ENCODE measurements around the gene ACOT4.
"Not testable (repeated sequence)": the region's sequence is repeated elsewhere in the genome, so short reads cannot be mapped to it uniquely, and the experiment has no call there.

Gene ACOT4, protein sequence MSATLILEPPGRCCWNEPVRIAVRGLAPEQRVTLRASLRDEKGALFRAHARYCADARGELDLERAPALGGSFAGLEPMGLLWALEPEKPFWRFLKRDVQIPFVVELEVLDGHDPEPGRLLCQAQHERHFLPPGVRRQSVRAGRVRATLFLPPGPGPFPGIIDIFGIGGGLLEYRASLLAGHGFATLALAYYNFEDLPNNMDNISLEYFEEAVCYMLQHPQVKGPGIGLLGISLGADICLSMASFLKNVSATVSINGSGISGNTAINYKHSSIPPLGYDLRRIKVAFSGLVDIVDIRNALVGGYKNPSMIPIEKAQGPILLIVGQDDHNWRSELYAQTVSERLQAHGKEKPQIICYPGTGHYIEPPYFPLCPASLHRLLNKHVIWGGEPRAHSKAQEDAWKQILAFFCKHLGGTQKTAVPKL

DNA sequence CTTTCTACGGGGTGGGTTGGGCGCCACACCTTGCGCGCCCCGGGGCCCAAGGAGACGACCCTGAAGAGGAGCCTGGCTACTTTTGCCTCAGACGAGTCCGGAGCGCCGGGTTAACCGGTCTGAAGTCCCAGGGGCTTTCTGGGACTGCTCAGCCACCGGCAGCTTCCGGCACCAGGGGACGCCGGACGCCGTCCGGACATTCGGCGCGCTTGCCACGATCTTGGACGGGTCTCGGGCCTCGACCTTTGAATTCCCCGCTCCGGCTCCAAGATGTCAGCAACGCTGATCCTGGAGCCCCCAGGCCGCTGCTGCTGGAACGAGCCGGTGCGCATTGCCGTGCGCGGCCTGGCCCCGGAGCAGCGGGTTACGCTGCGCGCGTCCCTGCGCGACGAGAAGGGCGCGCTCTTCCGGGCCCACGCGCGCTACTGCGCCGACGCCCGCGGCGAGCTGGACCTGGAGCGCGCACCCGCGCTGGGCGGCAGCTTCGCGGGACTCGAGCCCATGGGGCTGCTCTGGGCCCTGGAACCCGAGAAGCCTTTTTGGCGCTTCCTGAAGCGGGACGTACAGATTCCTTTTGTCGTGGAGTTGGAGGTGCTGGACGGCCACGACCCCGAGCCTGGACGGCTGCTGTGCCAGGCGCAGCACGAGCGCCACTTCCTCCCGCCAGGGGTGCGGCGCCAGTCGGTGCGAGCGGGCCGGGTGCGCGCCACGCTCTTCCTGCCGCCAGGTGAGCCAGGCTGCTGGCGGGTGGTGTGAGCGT, at the start of gene ACOT4:
TSS of gene ACOT4 (plus strand) at position 184 of the 760 bp plus-strand sequence. CDS start at position 271, 87 bp downstream.
- DNase-seq: peak; percentile 20

DNA sequence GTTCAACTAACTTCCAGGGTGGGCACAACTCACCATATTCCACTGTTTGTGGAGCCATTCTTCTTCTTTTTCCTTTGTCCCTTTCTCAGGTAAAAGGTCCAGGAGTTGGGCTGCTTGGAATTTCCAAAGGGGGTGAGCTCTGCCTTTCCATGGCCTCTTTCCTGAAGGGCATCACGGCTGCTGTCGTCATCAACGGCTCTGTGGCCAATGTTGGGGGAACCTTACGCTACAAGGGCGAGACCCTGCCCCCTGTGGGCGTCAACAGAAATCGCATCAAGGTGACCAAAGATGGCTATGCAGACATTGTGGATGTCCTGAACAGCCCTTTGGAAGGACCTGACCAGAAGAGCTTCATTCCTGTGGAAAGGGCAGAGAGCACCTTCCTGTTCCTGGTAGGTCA, 48.7 kb upstream of the ACOT4 start:
- not testable (repeated sequence) for DNase-seq

DNA sequence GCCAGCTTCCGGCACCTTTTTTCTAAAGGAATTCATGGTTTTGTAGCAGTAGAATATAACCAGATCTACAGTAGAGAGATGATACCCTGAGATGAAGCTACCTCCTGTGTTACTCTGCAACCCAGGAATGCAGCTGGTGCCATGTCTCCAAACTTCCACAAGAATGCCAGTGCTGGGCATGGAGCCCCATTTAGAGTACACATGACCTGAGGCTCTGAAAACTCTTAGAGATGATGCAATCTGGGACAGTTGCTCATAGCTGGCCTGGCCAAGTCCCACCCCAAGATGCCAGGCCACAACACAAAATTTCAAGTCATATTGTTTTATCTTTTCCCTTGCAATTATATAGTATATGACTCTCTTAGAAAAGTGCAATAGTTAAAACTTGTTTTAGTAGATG, 46.3 kb upstream of the ACOT4 start:
- DNase-seq: not testable (repeated sequence)

DNA sequence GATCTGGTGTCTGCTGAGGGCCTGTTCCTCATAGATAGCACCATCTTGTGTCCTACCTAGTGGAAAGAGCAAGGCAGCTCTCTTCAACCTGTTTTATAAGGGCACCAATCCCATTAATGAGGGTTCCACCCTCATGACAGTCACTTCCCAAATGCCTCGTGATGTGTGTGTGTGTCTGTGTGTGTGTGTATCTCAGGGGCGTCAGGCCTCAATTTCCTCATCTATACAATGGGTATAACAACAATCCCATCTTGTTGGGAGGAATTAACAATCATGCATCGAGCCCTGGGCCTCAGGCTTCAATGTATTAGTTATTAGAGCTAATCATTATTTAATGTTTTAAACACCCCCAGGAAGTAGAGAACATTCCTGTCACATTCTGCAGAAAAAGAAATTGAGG, 42.6 kb upstream of the ACOT4 start:
- not testable (repeated sequence) for DNase-seq

- not testable (repeated sequence) for DNase-seq
Measured at GRCh38 chr14:73549889-73550524, 41.7 kb upstream of the ACOT4 start.

DNA sequence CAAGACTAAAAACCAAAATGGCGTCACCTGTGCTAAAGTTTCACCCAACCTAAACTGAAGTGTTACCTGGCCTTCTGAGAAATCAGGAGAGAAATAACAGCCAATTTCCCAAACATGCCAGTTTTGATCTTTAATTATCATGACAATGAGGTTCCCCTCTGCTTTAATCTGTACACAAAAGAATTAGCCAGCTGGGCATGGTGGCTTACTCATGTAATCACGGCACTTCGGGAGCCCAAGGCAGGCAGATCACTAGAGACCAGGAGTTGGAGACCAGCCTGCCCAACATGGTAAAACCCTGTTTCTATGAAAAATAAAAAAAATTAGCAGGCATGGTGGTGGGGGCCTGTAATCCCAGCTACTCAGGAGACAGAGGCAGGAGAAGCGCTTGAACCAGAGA, 37.8 kb upstream of the ACOT4 start:
- no peak for DNase-seq

GRCh38 chr14:73557201-73557600, 34.5 kb upstream of the ACOT4 start:
- not testable (repeated sequence) for DNase-seq

- DNase-seq: not testable (repeated sequence)
Measured at GRCh38 chr14:73558238-73558637, 33.4 kb upstream of the ACOT4 start.

- not testable (repeated sequence) for DNase-seq
Measured at GRCh38 chr14:73562256-73562655, 29.4 kb upstream of the ACOT4 start.

- not testable (repeated sequence) for DNase-seq
Measured at GRCh38 chr14:73562696-73563095, 29.0 kb upstream of the ACOT4 start.

DNA sequence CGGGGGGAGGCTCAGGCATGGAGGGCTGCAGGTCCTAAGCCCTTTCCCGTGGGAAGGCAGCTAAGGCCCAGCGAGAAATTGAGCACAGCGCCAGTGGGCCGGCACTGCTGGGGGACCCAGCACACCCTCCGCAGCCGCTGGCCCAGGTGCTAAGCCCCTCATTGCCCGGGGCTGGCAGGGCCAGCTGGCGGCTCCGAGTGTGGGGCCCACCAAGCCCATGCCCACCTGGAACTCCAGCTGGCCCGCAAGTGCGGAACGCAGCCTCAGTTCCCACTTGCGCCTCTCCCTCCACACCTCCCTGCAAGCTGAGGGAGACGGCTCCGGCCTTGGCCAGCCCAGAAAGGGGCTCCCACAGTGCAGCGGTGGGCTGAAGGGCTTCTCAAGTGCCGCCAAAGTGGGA, 25.2 kb upstream of the ACOT4 start:
- DNase-seq: not testable (repeated sequence)

- not testable (repeated sequence) for DNase-seq
Measured at GRCh38 chr14:73566935-73567334, 24.7 kb upstream of the ACOT4 start.

- DNase-seq: no peak
Measured at GRCh38 chr14:73567358-73567757, 24.3 kb upstream of the ACOT4 start.

DNA sequence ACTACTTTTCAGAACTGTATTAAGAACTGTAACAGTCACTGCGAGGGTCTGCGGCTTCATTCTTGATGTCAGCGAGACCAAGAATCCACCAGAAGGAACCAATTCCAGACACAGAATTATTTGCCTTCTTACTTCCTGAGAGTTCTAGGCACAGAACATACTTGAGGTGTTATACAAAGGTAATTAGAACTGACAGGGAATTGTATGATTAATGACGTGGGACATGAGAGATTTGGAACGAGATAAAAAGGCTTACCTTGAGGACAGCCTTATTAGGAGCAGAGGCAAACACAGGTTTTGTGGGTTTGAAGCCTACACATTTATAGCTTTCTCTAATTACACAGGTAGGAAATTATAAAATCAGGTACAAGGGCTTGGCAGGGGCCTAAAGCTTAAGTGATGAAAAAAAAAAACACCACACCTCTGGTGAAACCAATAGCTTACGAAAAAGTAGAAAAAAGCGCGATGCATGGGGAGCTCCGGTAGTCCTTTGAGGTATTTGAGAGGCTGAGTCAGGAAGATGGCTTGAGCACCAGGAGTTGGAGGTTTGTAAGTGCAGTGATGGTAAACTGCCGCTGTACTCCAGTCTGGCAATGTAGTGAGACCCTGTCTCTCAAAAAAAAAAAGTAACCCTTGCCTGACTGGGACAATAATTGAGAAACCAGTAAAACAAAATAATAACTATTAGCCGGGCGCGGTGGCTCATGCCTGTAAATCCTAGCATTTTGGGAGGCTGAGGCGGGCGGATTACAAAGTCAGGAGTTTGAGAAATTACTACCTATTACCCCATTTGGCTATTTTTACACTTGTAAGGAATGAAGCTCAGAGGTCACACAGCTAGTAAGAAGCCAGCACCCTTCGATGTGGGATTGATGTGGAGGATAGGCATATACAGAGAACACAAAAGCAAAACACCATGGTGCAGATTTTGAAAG, 23.5 kb upstream of the ACOT4 start:
- DNase-seq: no peak

DNA sequence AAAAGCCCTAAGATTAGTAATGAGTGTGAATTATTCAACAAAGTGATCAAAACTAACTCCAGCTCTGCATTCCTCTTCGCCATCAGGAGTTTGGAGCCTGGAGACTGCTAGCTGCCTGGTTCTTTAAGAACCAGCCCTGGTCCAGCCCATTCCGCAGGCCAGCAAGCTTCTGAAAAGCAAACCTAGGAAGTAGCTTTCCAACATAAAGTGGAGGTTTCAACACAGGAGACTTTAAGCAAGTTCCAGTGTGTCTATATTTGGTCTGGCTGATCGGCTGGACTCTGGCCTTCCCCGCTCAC, 22.8 kb upstream of the ACOT4 start:
- not testable (repeated sequence) for DNase-seq

GRCh38 chr14:73569185-73569958, 22.3 kb upstream of the ACOT4 start, which contains the start of gene ACOT2:
Gene ACOT2 (plus strand): TSS chr14:73569213. CDS start chr14:73569241, 28 bp downstream.
- DNase-seq: peak; percentile 61

GRCh38 chr14:73570913-73571312, 20.8 kb upstream of the ACOT4 start:
- not testable (repeated sequence) for DNase-seq

GRCh38 chr14:73573034-73573433, 18.6 kb upstream of the ACOT4 start:
- not testable (repeated sequence) for DNase-seq

GRCh38 chr14:73573740-73574139, 17.9 kb upstream of the ACOT4 start:
- not testable (repeated sequence) for DNase-seq

DNA sequence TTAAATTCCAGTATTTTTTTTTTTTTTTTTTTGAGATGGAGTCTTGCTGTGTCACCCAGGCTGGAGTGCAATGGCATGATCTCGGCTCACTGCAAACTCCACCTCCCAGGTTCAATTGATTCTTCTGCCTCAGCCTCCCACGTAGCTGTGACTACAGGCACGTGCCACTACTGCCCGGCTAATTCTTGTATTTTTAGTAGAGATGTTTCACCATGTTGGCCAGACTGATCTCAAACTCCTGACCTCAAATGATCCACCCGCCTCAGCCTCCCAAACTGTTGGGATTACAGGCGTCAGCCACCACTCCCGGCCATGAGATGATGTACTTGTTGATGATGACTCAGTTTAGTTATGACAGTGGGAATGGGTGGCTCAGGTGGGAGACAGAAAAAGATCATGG, 17.4 kb upstream of the ACOT4 start:
- not testable (repeated sequence) for DNase-seq

GRCh38 chr14:73576391-73576790, 15.3 kb upstream of the ACOT4 start:
- DNase-seq: no peak
